ENCODE measurements around the gene EPHA8.

DNA sequence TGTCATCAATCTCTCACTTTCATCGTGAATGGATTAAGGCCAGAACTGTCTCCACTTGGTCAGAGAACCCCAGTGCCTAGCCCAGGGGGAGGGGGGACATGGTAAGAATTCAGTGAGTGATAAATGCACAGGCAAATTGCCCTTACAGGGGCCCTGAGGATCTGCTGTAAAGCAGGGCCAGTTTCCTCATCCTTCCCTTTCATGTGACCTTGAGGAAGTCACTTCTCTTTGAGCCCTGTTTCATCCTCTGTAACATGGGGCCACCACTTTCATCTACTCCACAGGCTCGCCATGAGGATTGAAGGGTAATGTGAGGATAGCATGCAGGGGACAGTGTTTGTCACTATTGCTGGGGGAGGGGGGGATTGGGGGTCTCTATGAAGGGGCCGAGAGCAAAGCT is 45.1 kb downstream of the EPHA8 start:
- no peak for TF ChIP-seq EZH2phosphoT487 (IDR thresholded peaks at IDR 0.05; ENCODE audit: borderline replicate concordance, low read length)
- TF ChIP-seq, protein P1, sequence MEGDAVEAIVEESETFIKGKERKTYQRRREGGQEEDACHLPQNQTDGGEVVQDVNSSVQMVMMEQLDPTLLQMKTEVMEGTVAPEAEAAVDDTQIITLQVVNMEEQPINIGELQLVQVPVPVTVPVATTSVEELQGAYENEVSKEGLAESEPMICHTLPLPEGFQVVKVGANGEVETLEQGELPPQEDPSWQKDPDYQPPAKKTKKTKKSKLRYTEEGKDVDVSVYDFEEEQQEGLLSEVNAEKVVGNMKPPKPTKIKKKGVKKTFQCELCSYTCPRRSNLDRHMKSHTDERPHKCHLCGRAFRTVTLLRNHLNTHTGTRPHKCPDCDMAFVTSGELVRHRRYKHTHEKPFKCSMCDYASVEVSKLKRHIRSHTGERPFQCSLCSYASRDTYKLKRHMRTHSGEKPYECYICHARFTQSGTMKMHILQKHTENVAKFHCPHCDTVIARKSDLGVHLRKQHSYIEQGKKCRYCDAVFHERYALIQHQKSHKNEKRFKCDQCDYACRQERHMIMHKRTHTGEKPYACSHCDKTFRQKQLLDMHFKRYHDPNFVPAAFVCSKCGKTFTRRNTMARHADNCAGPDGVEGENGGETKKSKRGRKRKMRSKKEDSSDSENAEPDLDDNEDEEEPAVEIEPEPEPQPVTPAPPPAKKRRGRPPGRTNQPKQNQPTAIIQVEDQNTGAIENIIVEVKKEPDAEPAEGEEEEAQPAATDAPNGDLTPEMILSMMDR (conservative IDR thresholded peaks at IDR 0.05; ENCODE audit: low read depth, low read length), result no peak
- TF ChIP-seq EZH2 (IDR thresholded peaks at IDR 0.05; ENCODE audit: low read length, unreplicated experiment), result no peak

All from PC-3 (cell line).